GM18502 (cell line): ENCODE data around the gene ATP2B1.

ENCODE experiments used
- ATAC-seq: cut with Tn5 transposase; IDR thresholded peaks from one replicate; pipeline ENCODE4 v1.9.1; 2021; ENCODE audit warnings: mild to moderate bottlenecking; ENCODE audit not compliant: unreplicated experiment, poor library complexity

Gene ATP2B1

GRCh38 chr12:89552376-89552775, 156.3 kb downstream of the ATP2B1 start:
- ATAC-seq: no peak

- no peak for ATAC-seq
These were observed 156.9 kb downstream of the ATP2B1 start for GRCh38 chr12:89551747-89552146.

- no peak for ATAC-seq
These were observed 161.5 kb downstream of the ATP2B1 start for GRCh38 chr12:89547101-89547500.

- ATAC-seq: no peak
These were observed 162.5 kb downstream of the ATP2B1 start for GRCh38 chr12:89546151-89546550.

- ATAC-seq: peak; percentile 32
These were observed 163.9 kb downstream of the ATP2B1 start for GRCh38 chr12:89544681-89545184.

- ATAC-seq: no peak
These were observed 164.6 kb downstream of the ATP2B1 start for GRCh38 chr12:89544022-89544421.

GRCh38 chr12:89542912-89543592, 165.6 kb downstream of the ATP2B1 start:
- ATAC-seq: peak; percentile 82

- ATAC-seq: no peak
These were observed 166.4 kb downstream of the ATP2B1 start for GRCh38 chr12:89542236-89542635.

- ATAC-seq: no peak
These were observed 168.1 kb downstream of the ATP2B1 start for GRCh38 chr12:89540586-89540985.

GRCh38 chr12:89539426-89540223, 169.0 kb downstream of the ATP2B1 start:
- ATAC-seq: no peak

- no peak for ATAC-seq
These were observed 169.7 kb downstream of the ATP2B1 start for GRCh38 chr12:89538897-89539296.
